ENCODE measurements around the gene TFEB. TPM values are rescaled to one million over a fixed set of nuclear protein-coding genes. Genes with fewer than 3 reads are reported as not detected.

The TFEB gene
- total RNA-seq, 1 donor from 2014 or later: 36.5 TPM

DNA sequence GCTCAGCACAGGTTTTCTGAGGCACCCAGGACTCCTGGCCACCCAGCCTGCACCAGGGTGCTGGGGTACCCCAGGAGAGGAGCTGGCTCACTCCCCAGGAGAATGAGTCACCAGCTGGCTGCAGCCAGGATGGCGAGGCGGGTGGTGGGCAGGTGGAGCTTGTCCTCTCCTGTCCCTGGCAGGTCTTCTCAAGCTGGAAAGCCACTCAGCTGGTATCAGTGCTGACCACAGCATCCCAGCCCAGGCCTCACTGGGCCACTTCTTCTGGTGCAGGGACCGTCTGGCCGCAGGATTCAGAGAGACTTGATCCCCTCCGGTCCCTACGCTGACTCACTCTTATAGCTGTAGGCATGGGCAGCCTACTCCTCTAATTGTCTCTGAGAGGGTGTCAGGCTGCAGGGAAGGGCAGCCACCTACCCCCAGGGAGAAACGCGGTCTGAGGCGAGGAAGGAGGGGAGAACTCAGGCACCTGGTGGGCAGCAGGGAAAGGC is 22.2 kb downstream of the TFEB start:
- H3K4me1 ChIP-seq: peaks cover 52% of the 10 kb centered on the region

DNA sequence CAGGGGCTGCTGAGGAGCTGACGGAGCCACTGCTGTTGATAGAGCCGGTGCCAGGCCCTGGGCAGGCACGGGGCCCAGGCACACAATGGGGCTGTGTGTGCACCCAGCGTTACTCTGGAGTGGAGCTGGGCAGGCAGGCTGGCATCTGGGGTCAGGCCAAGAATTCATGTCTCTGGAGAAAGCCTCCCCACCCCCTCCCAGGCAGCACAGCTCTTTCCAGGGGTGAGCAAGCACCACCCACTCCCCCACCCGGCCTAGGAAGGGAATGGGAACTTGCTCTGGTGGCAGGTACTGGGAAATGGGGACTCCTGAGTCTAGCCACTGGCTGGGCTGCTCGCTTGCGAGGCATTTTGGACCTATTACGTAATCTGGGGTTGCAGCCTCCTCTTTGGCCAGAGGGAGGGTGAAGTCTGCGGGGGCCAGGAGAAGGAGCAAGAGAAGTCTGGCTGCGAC is 22.7 kb downstream of the TFEB start:
- DNase-seq: peak; percentile 77
- H3K4me3 ChIP-seq: no peak overlapping the region
- no peak for TF ChIP-seq CTCF (IDR thresholded peaks at IDR 0.05)
- H3K4me1 ChIP-seq: peaks cover 54% of the 10 kb centered on the region
- peaks cover 4% of the 10 kb centered on the region for H3K36me3 ChIP-seq
- H3K9me3 ChIP-seq: no peaks in the 10 kb centered on the region
- H3K27me3 ChIP-seq (ENCODE audit: low read depth): no peaks in the 10 kb centered on the region
- peak; percentile 79 to 86 for ATAC-seq
- intact Hi-C loops (cut with DNase I): no loop called here
- H3K27ac ChIP-seq: peak overlapping the region; percentile 53

More for the DNA sequence above, 22.2 kb downstream of the TFEB start:
- H3K9me3 ChIP-seq: no peaks in the 10 kb centered on the region
- H3K27ac ChIP-seq: peak overlapping the region; percentile 53
- peak; percentile 76 for DNase-seq
- H3K36me3 ChIP-seq: peaks cover 4% of the 10 kb centered on the region
- intact Hi-C loops (cut with DNase I): no loop called here
- no peaks in the 10 kb centered on the region for H3K27me3 ChIP-seq (ENCODE audit: low read depth)
- no peak for TF ChIP-seq CTCF (IDR thresholded peaks at IDR 0.05)
- no peak overlapping the region for H3K4me3 ChIP-seq
- ATAC-seq: peak; percentile 81 to 89

DNA sequence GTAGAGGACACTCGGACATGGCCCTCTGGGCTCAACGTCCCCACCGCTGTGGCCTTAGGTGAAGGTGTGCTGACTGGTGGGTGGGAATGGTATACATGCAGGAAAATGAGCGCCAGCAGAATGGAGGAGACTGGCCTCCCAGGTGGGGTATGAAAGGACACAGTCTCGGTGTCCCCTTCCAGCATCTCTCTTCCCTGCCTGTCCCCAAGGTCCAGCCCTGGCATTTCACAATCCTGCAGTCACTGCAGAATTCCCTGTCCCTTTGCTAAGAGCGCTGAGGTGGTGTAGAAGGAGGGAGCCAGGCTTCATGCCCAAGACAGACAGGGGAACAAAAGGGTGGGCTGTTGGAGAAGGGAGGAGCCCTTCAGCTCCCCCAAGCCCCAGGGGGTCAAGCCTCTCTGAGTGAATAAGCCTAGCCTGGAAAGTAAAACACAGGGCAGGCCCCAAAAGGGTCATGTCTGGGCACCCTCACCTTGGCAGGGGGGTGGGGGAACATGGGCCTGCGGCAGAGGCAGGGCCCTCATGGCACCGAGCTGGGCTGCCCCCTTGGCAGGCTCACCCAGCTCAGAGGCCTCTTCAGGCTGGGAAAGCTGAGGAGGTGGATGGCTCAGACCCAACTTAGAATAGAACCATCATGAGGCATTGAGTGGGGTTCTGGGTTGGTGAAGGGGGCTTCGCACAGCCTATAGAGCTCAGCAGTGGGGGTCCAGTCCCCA is 23.9 kb downstream of the TFEB start:
- peaks cover 4% of the 10 kb centered on the region for H3K36me3 ChIP-seq

DNA sequence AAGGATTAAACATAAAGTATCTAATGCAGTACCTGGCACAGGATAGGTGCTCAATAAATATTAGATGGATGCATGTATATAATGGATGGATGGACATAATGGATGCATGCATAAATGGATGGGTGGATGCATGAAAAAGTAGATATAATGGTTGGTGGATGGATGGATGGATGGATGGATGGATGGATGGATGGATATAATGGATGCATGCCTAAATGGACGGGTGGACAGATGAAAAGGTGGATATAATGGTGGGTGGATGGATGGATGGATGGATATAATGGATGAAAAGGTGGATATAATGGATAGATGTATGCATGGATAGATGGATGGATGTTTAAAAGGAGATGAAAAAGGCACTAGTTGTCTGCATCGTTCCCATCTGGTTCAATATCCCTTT is 26.0 kb downstream of the TFEB start:
- intact Hi-C loops (cut with DNase I): no loop called here
- peaks cover under 1% of the 10 kb centered on the region for H3K36me3 ChIP-seq
- H3K27ac ChIP-seq: no peak overlapping the region
- no peaks in the 10 kb centered on the region for H3K27me3 ChIP-seq (ENCODE audit: low read depth)
- ATAC-seq (no peak), DNase-seq (no peak)
- H3K4me1 ChIP-seq: peaks cover 62% of the 10 kb centered on the region
- H3K4me3 ChIP-seq: no peak overlapping the region
- no peak for TF ChIP-seq CTCF (IDR thresholded peaks at IDR 0.05)
- H3K9me3 ChIP-seq: no peaks in the 10 kb centered on the region

More for the DNA sequence above, 23.9 kb downstream of the TFEB start:
- H3K4me1 ChIP-seq: peaks cover 54% of the 10 kb centered on the region
- intact Hi-C loops (cut with DNase I): no loop called here
- no peaks in the 10 kb centered on the region for H3K27me3 ChIP-seq (ENCODE audit: low read depth)
- DNase-seq: no peak
- no peaks in the 10 kb centered on the region for H3K9me3 ChIP-seq
- no peak for ATAC-seq
- no peak overlapping the region for H3K27ac ChIP-seq
- no peak overlapping the region for H3K4me3 ChIP-seq
- TF ChIP-seq CTCF (IDR thresholded peaks at IDR 0.05): no peak

GRCh38 chr6:41708856-41709255 is 26.6 kb downstream of the TFEB start:
- Histone ChIP-seq H3K9me3 (no peaks in the 10 kb centered on the region), H3K27me3 (ENCODE audit: low read depth) (no peaks in the 10 kb centered on the region), H3K36me3 (no peaks in the 10 kb centered on the region), H3K4me3 (no peak overlapping the region), H3K4me1 (peaks cover 62% of the 10 kb centered on the region), H3K27ac (no peak overlapping the region)
- no peak for ATAC-seq
- DNase-seq: no peak
- intact Hi-C loops (cut with DNase I): no loop called here
- TF ChIP-seq CTCF (IDR thresholded peaks at IDR 0.05): no peak

Data from lower lobe of right lung (tissue), 2 donors.